Activated T-helper 2 cell treated with anti-CD3 and anti-CD28 coated beads, Interferon-gamma antibody, Interleukin-2, Interleukin-4, amounts not matched to agents 10 μg/mL and 5 μg/mL and 100 μg/mL, durations not matched to agents 14 hours and 24 hours and 36 hours (primary cell): Measurements from ENCODE around the gene NTMT2. TPM values are rescaled to one million over a fixed set of nuclear protein-coding genes. Genes with fewer than 3 reads are reported as not detected.

Experiments used
- DNase-seq: peaks from one replicate; pipeline ENCODE4 v3.0.0; 2021; ENCODE audit warnings: low spot score
- H3K27ac Mint-ChIP-seq: one replicate; pipeline ENCODE4 v1.8.0; 2021; ENCODE audit warnings: mixed read lengths
- H3K27me3 Mint-ChIP-seq: one replicate; pipeline ENCODE4 v1.8.0; 2021; ENCODE audit warnings: low read depth, mixed read lengths
- H3K36me3 Mint-ChIP-seq: one replicate; pipeline ENCODE4 v1.8.0; 2021; ENCODE audit warnings: low read depth, mixed read lengths
- H3K4me1 Mint-ChIP-seq: one replicate; pipeline ENCODE4 v1.8.0; 2021; ENCODE audit warnings: low read depth, mixed read lengths
- H3K4me3 Mint-ChIP-seq: one replicate; pipeline ENCODE4 v1.8.0; 2021; ENCODE audit warnings: low read depth, mild to moderate bottlenecking, moderate library complexity, mixed read lengths
- H3K9me3 Mint-ChIP-seq: one replicate; pipeline ENCODE4 v1.8.0; 2021; ENCODE audit warnings: mixed read lengths
- intact Hi-C: fragments of 100-400 bp; cut with micrococcal nuclease; formaldehyde crosslinking; loops from one replicate; pipeline ENCODE4 v1.15.1; 2023
- total RNA-seq: library from RNA; stranded (reverse); gene quantifications from 2 replicates; pipeline ENCODE4 v1.2.3, GENCODE V29; 2022

NTMT2 gene
- total RNA-seq, 1 donor from 2014 or later = not detected

- no peak overlapping the region for H3K27ac Mint-ChIP-seq
- no peaks in the 10 kb centered on the region for H3K4me1 Mint-ChIP-seq
- H3K27me3 Mint-ChIP-seq = no peaks in the 10 kb centered on the region
- H3K4me3 Mint-ChIP-seq = no peak overlapping the region
- no peaks in the 10 kb centered on the region for H3K36me3 Mint-ChIP-seq
- intact Hi-C loops = no loop called here
- no peak for DNase-seq
- H3K9me3 Mint-ChIP-seq = no peaks in the 10 kb centered on the region
Observed at GRCh38 chr1:170200161-170200560, 54.4 kb downstream of the NTMT2 start.

- intact Hi-C loops = no loop called here
- Mint-ChIP-seq H3K4me3 (no peak overlapping the region), H3K27me3 (no peaks in the 10 kb centered on the region), H3K4me1 (no peaks in the 10 kb centered on the region), H3K36me3 (no peaks in the 10 kb centered on the region), H3K9me3 (no peaks in the 10 kb centered on the region), H3K27ac (no peak overlapping the region)
- DNase-seq = no peak
Observed at GRCh38 chr1:170200621-170201397, 55.0 kb downstream of the NTMT2 start.

- peaks cover 3% of the 10 kb centered on the region for H3K9me3 Mint-ChIP-seq
- intact Hi-C loops = no loop called here
- no peak overlapping the region for H3K4me3 Mint-ChIP-seq
Observed at GRCh38 chr1:170203693-170204092, 57.9 kb downstream of the NTMT2 start.

GRCh38 chr1:170204121-170204520 is 58.4 kb downstream of the NTMT2 start:
- H3K9me3 Mint-ChIP-seq = peaks cover 3% of the 10 kb centered on the region
- no peak overlapping the region for H3K27ac Mint-ChIP-seq
- H3K27me3 Mint-ChIP-seq = no peaks in the 10 kb centered on the region
- intact Hi-C loops = no loop called here
- no peaks in the 10 kb centered on the region for H3K4me1 Mint-ChIP-seq
- no peak overlapping the region for H3K4me3 Mint-ChIP-seq
- no peaks in the 10 kb centered on the region for H3K36me3 Mint-ChIP-seq
- DNase-seq = no peak

More at GRCh38 chr1:170203693-170204092, 57.9 kb downstream of the NTMT2 start:
- DNase-seq = no peak
- Mint-ChIP-seq H3K4me1 (no peaks in the 10 kb centered on the region), H3K27ac (no peak overlapping the region), H3K27me3 (no peaks in the 10 kb centered on the region), H3K36me3 (no peaks in the 10 kb centered on the region)

GRCh38 chr1:170205301-170205700 is 59.5 kb downstream of the NTMT2 start:
- Mint-ChIP-seq H3K27me3 (no peaks in the 10 kb centered on the region), H3K4me1 (no peaks in the 10 kb centered on the region), H3K4me3 (no peak overlapping the region), H3K9me3 (peaks cover 3% of the 10 kb centered on the region), H3K36me3 (no peaks in the 10 kb centered on the region), H3K27ac (no peak overlapping the region)
- intact Hi-C loops = no loop called here
- DNase-seq = no peak

GRCh38 chr1:170209125-170209524 is 63.4 kb downstream of the NTMT2 start:
- Mint-ChIP-seq H3K4me3 (no peak overlapping the region), H3K27ac (no peak overlapping the region), H3K9me3 (peaks cover 3% of the 10 kb centered on the region), H3K36me3 (no peaks in the 10 kb centered on the region), H3K27me3 (peaks cover 3% of the 10 kb centered on the region), H3K4me1 (no peaks in the 10 kb centered on the region)
- intact Hi-C loops = no loop called here
- DNase-seq = no peak

GRCh38 chr1:170210142-170210541 is 64.4 kb downstream of the NTMT2 start:
- intact Hi-C loops = no loop called here
- DNase-seq = no peak
- Mint-ChIP-seq H3K27ac (no peak overlapping the region), H3K27me3 (peaks cover 3% of the 10 kb centered on the region), H3K4me3 (no peak overlapping the region), H3K4me1 (no peaks in the 10 kb centered on the region), H3K36me3 (no peaks in the 10 kb centered on the region), H3K9me3 (peaks cover 3% of the 10 kb centered on the region)

- no peak for DNase-seq
- Mint-ChIP-seq H3K9me3 (no peaks in the 10 kb centered on the region), H3K36me3 (no peaks in the 10 kb centered on the region), H3K4me1 (no peaks in the 10 kb centered on the region), H3K4me3 (no peak overlapping the region), H3K27me3 (peaks cover 3% of the 10 kb centered on the region), H3K27ac (no peak overlapping the region)
- intact Hi-C loops = no loop called here
Observed at GRCh38 chr1:170213596-170213995, 67.8 kb downstream of the NTMT2 start.

GRCh38 chr1:170214117-170215032 is 68.6 kb downstream of the NTMT2 start:
- H3K4me3 Mint-ChIP-seq = no peak overlapping the region
- H3K4me1 Mint-ChIP-seq = no peaks in the 10 kb centered on the region
- no peaks in the 10 kb centered on the region for H3K36me3 Mint-ChIP-seq
- no peak overlapping the region for H3K27ac Mint-ChIP-seq
- no peak for DNase-seq
- intact Hi-C loops = no loop called here
- H3K27me3 Mint-ChIP-seq = peaks cover 3% of the 10 kb centered on the region
- no peaks in the 10 kb centered on the region for H3K9me3 Mint-ChIP-seq

- no peak overlapping the region for H3K27ac Mint-ChIP-seq
- H3K4me3 Mint-ChIP-seq = no peak overlapping the region
- H3K27me3 Mint-ChIP-seq = peaks cover 3% of the 10 kb centered on the region
- H3K36me3 Mint-ChIP-seq = no peaks in the 10 kb centered on the region
- intact Hi-C loops = no loop called here
- DNase-seq = no peak
- H3K9me3 Mint-ChIP-seq = no peaks in the 10 kb centered on the region
- no peaks in the 10 kb centered on the region for H3K4me1 Mint-ChIP-seq
Observed at GRCh38 chr1:170215072-170215885, 69.5 kb downstream of the NTMT2 start.

- intact Hi-C loops = no loop called here
- Mint-ChIP-seq H3K9me3 (no peaks in the 10 kb centered on the region), H3K36me3 (no peaks in the 10 kb centered on the region), H3K27me3 (peaks cover 2% of the 10 kb centered on the region), H3K27ac (no peak overlapping the region), H3K4me3 (no peak overlapping the region), H3K4me1 (no peaks in the 10 kb centered on the region)
- DNase-seq = no peak
Observed at GRCh38 chr1:170217517-170218256, 71.9 kb downstream of the NTMT2 start.

- Mint-ChIP-seq H3K36me3 (no peaks in the 10 kb centered on the region), H3K27me3 (peaks cover 2% of the 10 kb centered on the region)
Observed at GRCh38 chr1:170218257-170218650, 72.5 kb downstream of the NTMT2 start.

More at GRCh38 chr1:170218257-170218650, 72.5 kb downstream of the NTMT2 start:
- H3K4me3 Mint-ChIP-seq = no peak overlapping the region
- no peaks in the 10 kb centered on the region for H3K9me3 Mint-ChIP-seq
- H3K27ac Mint-ChIP-seq = no peak overlapping the region
- intact Hi-C loops = no loop called here
- DNase-seq = no peak
- no peaks in the 10 kb centered on the region for H3K4me1 Mint-ChIP-seq
